GM21528 (cell line): Measurements from ENCODE around the gene KRTAP5-8.
"Not testable (repeated sequence)": the region's sequence is repeated elsewhere in the genome, so short reads cannot be mapped to it uniquely, and the experiment has no call there.

Source experiments
- ATAC-seq: cut with Tn5 transposase; IDR thresholded peaks from one replicate; pipeline ENCODE4 v1.9.1; 2021; ENCODE audit warnings: mild to moderate bottlenecking, moderate library complexity; ENCODE audit not compliant: unreplicated experiment, low FRiP score

KRTAP5-8 gene

GRCh38 chr11:71505781-71506180, 32.0 kb upstream of the KRTAP5-8 start:
- ATAC-seq: no peak

GRCh38 chr11:71507102-71507501, 30.7 kb upstream of the KRTAP5-8 start:
- no peak for ATAC-seq

GRCh38 chr11:71518506-71519471, 19.0 kb upstream of the KRTAP5-8 start:
- ATAC-seq: no peak

GRCh38 chr11:71519546-71519945, 18.3 kb upstream of the KRTAP5-8 start:
- no peak for ATAC-seq

- ATAC-seq: no peak
These were observed 12.5 kb upstream of the KRTAP5-8 start for GRCh38 chr11:71525188-71525937.

GRCh38 chr11:71525938-71526495, 11.8 kb upstream of the KRTAP5-8 start:
- no peak for ATAC-seq

GRCh38 chr11:71526796-71527575, 10.8 kb upstream of the KRTAP5-8 start, which contains the start of gene KRTAP5-7:
KRTAP5-7 (plus strand) TSS chr11:71527267; CDS start chr11:71527301, 34 bp downstream.
- not testable (repeated sequence) for ATAC-seq

- no peak for ATAC-seq
These were observed 10.1 kb upstream of the KRTAP5-8 start for GRCh38 chr11:71527576-71528210.

GRCh38 chr11:71530602-71531001, 7.2 kb upstream of the KRTAP5-8 start:
- no peak for ATAC-seq

GRCh38 chr11:71532036-71532610, 5.7 kb upstream of the KRTAP5-8 start:
- no peak for ATAC-seq

GRCh38 chr11:71534711-71535608, 2.9 kb upstream of the KRTAP5-8 start:
- ATAC-seq: not testable (repeated sequence)

GRCh38 chr11:71535825-71536224, 2.0 kb upstream of the KRTAP5-8 start:
- ATAC-seq: no peak

GRCh38 chr11:71537537-71537936, 288 bp upstream of the KRTAP5-8 start:
- no peak for ATAC-seq

GRCh38 chr11:71538666-71538990, 803 bp downstream of the KRTAP5-8 start:
- no peak for ATAC-seq

- no peak for ATAC-seq
These were observed 1.2 kb downstream of the KRTAP5-8 start for GRCh38 chr11:71539017-71539416.

GRCh38 chr11:71539971-71540370, 2.1 kb downstream of the KRTAP5-8 start:
- not testable (repeated sequence) for ATAC-seq

GRCh38 chr11:71540521-71541304, 2.9 kb downstream of the KRTAP5-8 start:
- not testable (repeated sequence) for ATAC-seq

GRCh38 chr11:71542382-71542781, 4.6 kb downstream of the KRTAP5-8 start:
- no peak for ATAC-seq
